WERI-Rb-1 (cell line): ENCODE data around the gene MN1.

ENCODE experiments used
- DNase-seq: peaks from one replicate; pipeline ENCODE4 v3.0.0-alpha.2; 2020
- H3K27ac ChIP-seq: fragments of 250-450 bp; sonication (Bioruptor Pico); 2 replicates; pipeline ENCODE4 v1.5.1; 2020; ENCODE audit warnings: mild to moderate bottlenecking, moderate library complexity
- H3K27me3 ChIP-seq: fragments of 250-450 bp; sonication (Bioruptor Pico); 2 replicates; pipeline ENCODE4 v1.5.1; 2021; ENCODE audit warnings: mild to moderate bottlenecking, low read depth, moderate library complexity; ENCODE audit not compliant: insufficient read depth, severe bottlenecking
- H3K36me3 ChIP-seq: fragments of 250-450 bp; sonication (Bioruptor Pico); 2 replicates; pipeline ENCODE4 v1.5.1; 2020; ENCODE audit warnings: mild to moderate bottlenecking, moderate library complexity
- H3K4me3 ChIP-seq: 2 replicates; pipeline ENCODE4 v1.5.1; 2011; ENCODE audit warnings: low read depth, mild to moderate bottlenecking, control low read depth, low read length
- H3K9me3 ChIP-seq: fragments of 250-450 bp; sonication (Bioruptor Pico); 2 replicates; pipeline ENCODE4 v1.5.1; 2021; ENCODE audit warnings: mild to moderate bottlenecking, moderate library complexity; ENCODE audit not compliant: severe bottlenecking
- CTCF ChIP-seq: IDR thresholded peaks from 2 replicates; pipeline ENCODE4 v1.5.1; 2011; ENCODE audit warnings: low read depth, mild to moderate bottlenecking, control low read depth, inconsistent platforms, low read length

Gene MN1

GRCh38 chr22:27766679-27767078 lies 34.9 kb downstream of the MN1 start:
- no peak for DNase-seq
- Histone ChIP-seq H3K27ac (no peak overlapping the region), H3K9me3 (no peaks in the 10 kb centered on the region), H3K36me3 (no peaks in the 10 kb centered on the region), H3K4me3 (no peak overlapping the region), H3K27me3 (no peaks in the 10 kb centered on the region)
- no peak for TF ChIP-seq CTCF

GRCh38 chr22:27765706-27766291 lies 35.8 kb downstream of the MN1 start:
- Histone ChIP-seq H3K9me3 (no peaks in the 10 kb centered on the region), H3K36me3 (no peaks in the 10 kb centered on the region), H3K4me3 (no peak overlapping the region), H3K27me3 (no peaks in the 10 kb centered on the region), H3K27ac (no peak overlapping the region)
- no peak for TF ChIP-seq CTCF
- DNase-seq, result no peak

- Histone ChIP-seq H3K4me3 (no peak overlapping the region), H3K36me3 (no peaks in the 10 kb centered on the region), H3K9me3 (no peaks in the 10 kb centered on the region), H3K27ac (no peak overlapping the region), H3K27me3 (no peaks in the 10 kb centered on the region)
- no peak for DNase-seq
- TF ChIP-seq CTCF, result no peak
Measured at GRCh38 chr22:27764722-27765236, 36.8 kb downstream of the MN1 start.

GRCh38 chr22:27761665-27762064 lies 39.9 kb downstream of the MN1 start:
- Histone ChIP-seq H3K9me3 (no peaks in the 10 kb centered on the region), H3K4me3 (no peak overlapping the region), H3K27ac (no peak overlapping the region), H3K36me3 (no peaks in the 10 kb centered on the region), H3K27me3 (no peaks in the 10 kb centered on the region)
- TF ChIP-seq CTCF, result no peak
- no peak for DNase-seq

- H3K36me3 ChIP-seq, result no peaks in the 10 kb centered on the region
- no peak overlapping the region for H3K27ac ChIP-seq
- H3K27me3 ChIP-seq, result no peaks in the 10 kb centered on the region
- no peak for DNase-seq
- H3K9me3 ChIP-seq, result no peaks in the 10 kb centered on the region
- no peak overlapping the region for H3K4me3 ChIP-seq
- no peak for TF ChIP-seq CTCF
Measured at GRCh38 chr22:27761000-27761399, 40.6 kb downstream of the MN1 start.

GRCh38 chr22:27760474-27760873 lies 41.1 kb downstream of the MN1 start:
- no peak for TF ChIP-seq CTCF
- DNase-seq, result no peak
- no peaks in the 10 kb centered on the region for H3K9me3 ChIP-seq
- no peak overlapping the region for H3K4me3 ChIP-seq
- H3K36me3 ChIP-seq, result no peaks in the 10 kb centered on the region
- no peak overlapping the region for H3K27ac ChIP-seq
- no peaks in the 10 kb centered on the region for H3K27me3 ChIP-seq
